HG02981 (cell line): ENCODE data around the gene EZH1.
"Not testable (repeated sequence)": the region's sequence is repeated elsewhere in the genome, so short reads cannot be mapped to it uniquely, and the experiment has no call there.

ENCODE experiments used
- ATAC-seq: cut with Tn5 transposase; IDR thresholded peaks from one replicate; pipeline ENCODE4 v1.9.1; 2021; ENCODE audit warnings: mild to moderate bottlenecking, moderate library complexity; ENCODE audit not compliant: unreplicated experiment

EZH1 gene

GRCh38 chr17:42673266-42673884, 71.5 kb downstream of the EZH1 start:
- no peak for ATAC-seq

- ATAC-seq, result no peak
Measured at GRCh38 chr17:42672038-42672437, 72.8 kb downstream of the EZH1 start.

GRCh38 chr17:42670789-42671657, 73.8 kb downstream of the EZH1 start:
- no peak for ATAC-seq

- no peak for ATAC-seq
Measured at GRCh38 chr17:42669977-42670788, 74.7 kb downstream of the EZH1 start.

GRCh38 chr17:42669705-42669976, 75.2 kb downstream of the EZH1 start:
- ATAC-seq, result no peak

- ATAC-seq, result no peak
Measured at GRCh38 chr17:42667088-42667951, 77.5 kb downstream of the EZH1 start.

- not testable (repeated sequence) for ATAC-seq
Measured at GRCh38 chr17:42666126-42666525, 78.7 kb downstream of the EZH1 start.

- ATAC-seq, result no peak
Measured at GRCh38 chr17:42665581-42666001, 79.2 kb downstream of the EZH1 start.

GRCh38 chr17:42660692-42661345, 84.0 kb downstream of the EZH1 start:
- no peak for ATAC-seq

GRCh38 chr17:42659932-42660274, 84.9 kb downstream of the EZH1 start:
- not testable (repeated sequence) for ATAC-seq

GRCh38 chr17:42659079-42659931, 85.5 kb downstream of the EZH1 start, which contains the start of gene TUBG2:
Gene TUBG2 (plus strand): TSS chr17:42659284. CDS start chr17:42659504, 220 bp downstream.
- ATAC-seq, result no peak

GRCh38 chr17:42657824-42658588, 86.8 kb downstream of the EZH1 start:
- no peak for ATAC-seq

GRCh38 chr17:42655528-42655927, 89.3 kb downstream of the EZH1 start:
- peak; percentile 9 for ATAC-seq

GRCh38 chr17:42653179-42654124, 91.4 kb downstream of the EZH1 start:
- no peak for ATAC-seq

- no peak for ATAC-seq
Measured at GRCh38 chr17:42651392-42651791, 93.4 kb downstream of the EZH1 start.
